HG03469 (cell line): Measurements from ENCODE around the gene PDGFC.
"Not testable (repeated sequence)": the region's sequence is repeated elsewhere in the genome, so short reads cannot be mapped to it uniquely, and the experiment has no call there.

Experiments
- ATAC-seq: cut with Tn5 transposase; IDR thresholded peaks from one replicate; pipeline ENCODE4 v1.9.1; 2021; ENCODE audit warnings: mild to moderate bottlenecking, moderate library complexity, moderate number of reproducible peaks; ENCODE audit not compliant: unreplicated experiment

The PDGFC gene

GRCh38 chr4:156915221-156915620 is 56.4 kb downstream of the PDGFC start:
- ATAC-seq = no peak

- ATAC-seq = no peak
Observed at GRCh38 chr4:156913234-156913633, 58.4 kb downstream of the PDGFC start.

GRCh38 chr4:156909010-156909409 is 62.6 kb downstream of the PDGFC start:
- no peak for ATAC-seq

- ATAC-seq = no peak
Observed at GRCh38 chr4:156906325-156906724, 65.3 kb downstream of the PDGFC start.

GRCh38 chr4:156901871-156902270 is 69.7 kb downstream of the PDGFC start:
- ATAC-seq = no peak

GRCh38 chr4:156898373-156899117 is 73.1 kb downstream of the PDGFC start:
- no peak for ATAC-seq

GRCh38 chr4:156896527-156896926 is 75.1 kb downstream of the PDGFC start:
- ATAC-seq = no peak

- ATAC-seq = no peak
Observed at GRCh38 chr4:156894234-156894633, 77.4 kb downstream of the PDGFC start.

- no peak for ATAC-seq
Observed at GRCh38 chr4:156892805-156893204, 78.8 kb downstream of the PDGFC start.

- ATAC-seq = no peak
Observed at GRCh38 chr4:156889616-156890594, 81.7 kb downstream of the PDGFC start.

- no peak for ATAC-seq
Observed at GRCh38 chr4:156888762-156889161, 82.8 kb downstream of the PDGFC start.

GRCh38 chr4:156886481-156886880 is 85.1 kb downstream of the PDGFC start:
- ATAC-seq = no peak

GRCh38 chr4:156885374-156885773 is 86.2 kb downstream of the PDGFC start:
- no peak for ATAC-seq

GRCh38 chr4:156884183-156884582 is 87.4 kb downstream of the PDGFC start:
- no peak for ATAC-seq

GRCh38 chr4:156875704-156876103 is 95.9 kb downstream of the PDGFC start:
- no peak for ATAC-seq

GRCh38 chr4:156875055-156875454 is 96.5 kb downstream of the PDGFC start:
- no peak for ATAC-seq

GRCh38 chr4:156873799-156874198 is 97.8 kb downstream of the PDGFC start:
- no peak for ATAC-seq

- no peak for ATAC-seq
Observed at GRCh38 chr4:156870861-156871260, 100.7 kb downstream of the PDGFC start.

- ATAC-seq = no peak
Observed at GRCh38 chr4:156870131-156870530, 101.5 kb downstream of the PDGFC start.

GRCh38 chr4:156866088-156866487 is 105.5 kb downstream of the PDGFC start:
- ATAC-seq = not testable (repeated sequence)

GRCh38 chr4:156865451-156865850 is 106.1 kb downstream of the PDGFC start:
- no peak for ATAC-seq

- no peak for ATAC-seq
Observed at GRCh38 chr4:156858071-156858470, 113.5 kb downstream of the PDGFC start.
